GM19395 (cell line): ENCODE measurements around the gene MAN1B1.
A peak's percentile ranks its signal among the peaks of the same experiment; 100 is the strongest.

Source experiments
- ATAC-seq: cut with Tn5 transposase; IDR thresholded peaks from one replicate; pipeline ENCODE4 v1.9.1; 2021; ENCODE audit warnings: mild to moderate bottlenecking, moderate library complexity; ENCODE audit not compliant: unreplicated experiment

Gene MAN1B1

DNA sequence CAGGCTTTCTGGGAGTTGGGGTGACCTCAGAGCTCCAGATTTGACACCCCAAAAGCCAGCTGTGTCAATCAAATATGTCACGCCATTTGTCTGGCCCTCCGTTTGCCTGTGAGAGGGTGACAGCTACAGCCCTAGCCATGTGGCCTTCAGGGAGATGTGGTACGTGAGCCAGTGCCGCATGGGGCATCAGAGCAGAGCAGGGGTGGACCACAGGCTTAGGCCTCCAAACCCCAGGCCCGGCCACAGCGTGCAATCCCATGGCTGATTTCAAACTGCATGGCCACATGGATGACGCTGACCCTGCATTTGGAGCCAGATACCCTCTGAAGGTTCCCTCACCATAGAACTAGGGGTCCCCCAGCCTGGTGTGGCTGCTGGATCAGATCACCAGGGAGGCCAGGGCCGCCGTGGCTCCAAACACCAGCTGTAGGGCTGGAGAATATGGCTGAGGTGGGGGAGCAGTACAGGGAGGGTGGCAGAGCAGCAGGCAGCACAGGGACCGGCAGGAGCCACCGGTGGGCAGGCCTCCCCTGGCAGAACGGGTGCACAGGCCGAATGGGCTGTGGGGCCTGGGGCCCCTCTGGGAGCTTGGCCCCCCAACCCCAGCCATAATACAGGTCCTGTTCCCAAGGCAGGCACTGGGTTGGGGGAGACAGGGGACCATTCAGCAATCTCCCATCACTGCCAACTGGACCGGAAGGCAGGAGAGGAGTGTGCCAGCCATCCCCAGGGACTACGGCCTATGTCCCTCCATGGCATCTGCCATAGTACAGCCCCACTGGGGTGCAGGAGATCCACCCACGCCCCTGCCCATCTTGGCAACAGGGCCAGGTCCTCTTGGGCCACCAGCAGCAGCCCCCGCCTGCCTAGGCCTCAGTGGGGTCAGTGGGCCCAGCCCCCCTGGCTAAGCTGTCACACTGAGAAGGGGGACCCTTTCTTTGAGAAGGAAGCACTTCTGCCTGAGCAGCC is 18.0 kb upstream of the MAN1B1 start:
- ATAC-seq, result no peak

- ATAC-seq, result no peak
Measured at GRCh38 chr9:137069508-137070091, 17.2 kb upstream of the MAN1B1 start.

- ATAC-seq, result peak; percentile 80
Measured at GRCh38 chr9:137070201-137070905, 16.4 kb upstream of the MAN1B1 start, which contains the start of gene SAPCD2. Gene SAPCD2 (minus strand): TSS chr9:137070557. CDS start chr9:137070460, 97 bp downstream.

DNA sequence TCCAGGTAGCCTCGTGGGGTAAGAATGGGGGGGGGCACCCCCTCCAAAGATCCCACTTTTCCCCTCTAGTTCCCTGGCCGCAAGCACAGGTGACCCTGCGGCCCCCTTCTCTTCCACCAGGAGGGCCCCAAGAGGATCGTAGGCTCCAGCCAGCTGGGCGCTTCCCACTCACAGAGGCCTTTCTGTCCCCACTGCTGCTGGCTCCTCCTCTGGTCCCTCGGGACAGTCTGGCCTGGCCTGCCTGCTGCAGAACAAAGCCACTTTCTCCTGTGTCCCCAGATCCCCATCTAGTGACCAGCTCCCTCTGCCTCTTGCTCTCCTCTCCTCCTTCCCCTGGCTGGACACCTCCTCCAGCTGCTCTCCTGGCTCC is 15.9 kb upstream of the MAN1B1 start:
- no peak for ATAC-seq

- no peak for ATAC-seq
Measured at GRCh38 chr9:137071282-137071681, 15.5 kb upstream of the MAN1B1 start.

DNA sequence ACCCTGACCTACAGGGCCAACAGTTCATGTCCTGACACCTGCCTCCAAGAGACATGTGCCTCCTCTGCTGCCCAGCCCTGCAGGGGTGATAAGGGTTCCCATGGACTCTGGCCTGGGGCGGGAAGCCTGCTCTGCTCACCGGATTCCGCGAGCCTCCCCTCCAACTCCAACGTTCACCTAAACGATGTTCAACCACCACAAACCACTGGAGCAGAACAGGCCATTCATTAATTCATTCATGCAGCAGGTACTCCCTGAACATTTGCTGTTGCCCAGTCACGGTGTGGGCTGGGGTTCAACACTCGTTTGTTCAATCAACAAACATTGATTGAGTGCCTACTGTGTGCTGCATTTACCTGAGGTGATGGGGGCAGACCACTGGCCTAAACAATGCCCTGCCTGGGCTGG is 12.8 kb upstream of the MAN1B1 start:
- no peak for ATAC-seq

DNA sequence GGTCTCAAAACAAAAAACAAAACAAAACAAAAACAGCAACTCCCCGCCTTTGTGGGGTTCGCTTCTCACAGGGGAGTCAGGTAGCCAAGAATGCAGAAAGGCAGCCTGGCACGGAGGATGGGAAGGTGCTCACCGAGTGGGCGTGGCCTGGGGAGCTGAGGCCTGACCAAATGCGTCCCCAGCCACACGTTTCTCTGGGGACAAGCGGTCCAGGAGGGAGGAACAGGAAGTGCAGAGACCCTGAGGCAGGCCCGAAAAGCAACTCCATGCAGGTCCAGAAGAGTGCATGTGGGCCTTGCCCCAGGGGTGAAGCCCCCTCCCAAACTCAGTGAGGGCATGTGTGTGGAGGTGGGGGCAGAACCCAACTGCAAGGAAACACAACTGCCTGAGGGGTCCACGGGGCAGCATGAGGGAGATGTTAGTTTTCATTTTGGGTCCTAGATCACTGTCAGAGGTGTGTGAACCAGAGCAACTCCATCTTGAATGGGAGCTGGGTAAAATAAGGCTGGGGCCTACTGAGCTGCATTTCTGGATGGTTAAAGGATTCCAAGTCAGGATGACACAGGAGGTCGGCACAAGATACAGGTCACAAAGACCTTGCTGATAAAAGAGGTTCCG is 12.0 kb upstream of the MAN1B1 start:
- no peak for ATAC-seq

DNA sequence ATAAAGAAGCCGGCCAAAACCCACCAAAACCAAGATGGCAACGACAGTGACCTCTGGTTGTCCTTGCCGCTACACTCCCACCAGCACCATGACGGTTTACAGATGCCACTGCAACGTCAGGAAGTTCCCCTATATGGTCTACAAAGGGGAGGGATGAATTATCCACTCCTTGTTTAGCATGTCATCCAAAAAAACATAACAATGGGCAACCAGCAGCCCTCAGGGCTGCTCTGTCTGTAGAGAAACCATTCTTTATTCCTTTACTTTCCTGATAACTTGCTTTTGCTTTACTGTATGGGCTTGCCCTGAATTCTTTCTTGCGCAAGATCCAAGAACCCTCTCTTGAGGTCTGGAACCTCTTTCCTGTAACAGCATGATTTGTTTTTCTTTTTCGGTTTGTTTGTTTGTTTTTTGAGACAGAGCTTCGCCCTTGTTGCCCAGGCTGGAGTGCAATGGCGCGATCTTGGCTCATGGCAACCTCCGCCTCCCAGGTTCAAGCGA is 11.5 kb upstream of the MAN1B1 start:
- no peak for ATAC-seq

DNA sequence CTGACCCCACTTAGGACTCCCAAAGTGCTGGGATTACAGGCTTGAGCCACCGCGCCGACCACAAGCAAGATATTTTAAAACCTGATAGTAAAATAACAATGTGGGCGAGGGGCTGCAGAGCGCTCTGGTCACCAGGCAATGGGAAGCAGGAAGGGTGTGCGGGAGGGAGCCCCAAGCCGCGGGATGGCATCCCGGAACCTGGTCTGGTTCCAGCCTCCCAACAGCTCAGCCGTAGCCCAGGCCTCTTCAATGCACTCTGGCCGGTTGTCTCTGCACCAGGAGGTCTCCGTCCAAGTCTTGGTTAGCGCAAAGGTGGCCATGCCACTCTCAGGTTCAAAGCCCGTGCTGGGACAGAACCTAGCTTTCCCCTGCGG is 10.2 kb upstream of the MAN1B1 start:
- no peak for ATAC-seq

- ATAC-seq, result no peak
Measured at GRCh38 chr9:137077010-137077747, 9.6 kb upstream of the MAN1B1 start, which contains the start of gene UAP1L1. Gene UAP1L1 (plus strand): TSS chr9:137077517. CDS start chr9:137077533, 16 bp downstream.

DNA sequence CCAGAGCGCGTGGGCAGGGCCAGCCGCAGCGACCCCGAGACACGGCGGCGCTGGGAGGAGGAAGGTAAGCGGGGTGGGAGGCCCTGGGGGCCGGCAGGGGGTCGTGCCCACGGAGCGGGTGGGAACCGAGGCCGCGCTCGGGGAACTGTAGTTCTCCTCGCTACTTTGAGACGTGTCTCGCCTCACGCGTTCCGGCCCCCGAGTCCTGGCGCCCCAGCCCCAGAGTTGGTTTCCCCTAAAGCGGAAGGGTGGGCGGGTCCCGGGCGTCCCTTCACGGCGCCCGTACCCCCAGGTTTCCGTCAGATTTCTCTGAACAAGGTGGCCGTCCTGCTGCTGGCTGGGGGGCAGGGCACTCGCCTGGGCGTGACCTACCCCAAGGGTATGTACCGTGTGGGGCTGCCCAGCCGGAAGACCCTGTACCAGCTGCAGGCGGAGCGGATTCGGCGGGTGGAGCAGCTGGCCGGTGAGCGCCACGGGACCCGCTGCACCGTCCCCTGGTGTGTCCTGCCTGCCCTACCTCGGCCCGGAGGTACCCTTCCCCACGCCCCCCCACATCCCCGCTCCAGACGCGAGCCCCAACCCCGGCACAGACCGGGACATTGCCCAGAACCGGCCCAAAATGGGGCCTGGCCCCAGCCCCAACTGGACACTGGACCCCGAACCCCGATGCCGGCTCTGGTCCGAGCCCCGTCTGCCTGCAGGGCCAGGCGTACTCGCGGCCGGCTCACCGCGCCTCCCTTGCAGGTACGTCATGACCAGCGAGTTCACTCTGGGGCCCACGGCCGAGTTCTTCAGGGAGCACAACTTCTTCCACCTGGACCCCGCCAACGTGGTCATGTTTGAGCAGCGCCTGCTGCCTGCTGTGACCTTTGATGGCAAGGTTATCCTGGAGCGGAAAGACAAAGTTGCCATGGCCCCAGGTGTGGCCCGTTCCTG is 8.8 kb upstream of the MAN1B1 start:
- ATAC-seq, result no peak

GRCh38 chr9:137078701-137079400 is 7.9 kb upstream of the MAN1B1 start:
- no peak for ATAC-seq

- ATAC-seq, result no peak
Measured at GRCh38 chr9:137079401-137079787, 7.4 kb upstream of the MAN1B1 start.

DNA sequence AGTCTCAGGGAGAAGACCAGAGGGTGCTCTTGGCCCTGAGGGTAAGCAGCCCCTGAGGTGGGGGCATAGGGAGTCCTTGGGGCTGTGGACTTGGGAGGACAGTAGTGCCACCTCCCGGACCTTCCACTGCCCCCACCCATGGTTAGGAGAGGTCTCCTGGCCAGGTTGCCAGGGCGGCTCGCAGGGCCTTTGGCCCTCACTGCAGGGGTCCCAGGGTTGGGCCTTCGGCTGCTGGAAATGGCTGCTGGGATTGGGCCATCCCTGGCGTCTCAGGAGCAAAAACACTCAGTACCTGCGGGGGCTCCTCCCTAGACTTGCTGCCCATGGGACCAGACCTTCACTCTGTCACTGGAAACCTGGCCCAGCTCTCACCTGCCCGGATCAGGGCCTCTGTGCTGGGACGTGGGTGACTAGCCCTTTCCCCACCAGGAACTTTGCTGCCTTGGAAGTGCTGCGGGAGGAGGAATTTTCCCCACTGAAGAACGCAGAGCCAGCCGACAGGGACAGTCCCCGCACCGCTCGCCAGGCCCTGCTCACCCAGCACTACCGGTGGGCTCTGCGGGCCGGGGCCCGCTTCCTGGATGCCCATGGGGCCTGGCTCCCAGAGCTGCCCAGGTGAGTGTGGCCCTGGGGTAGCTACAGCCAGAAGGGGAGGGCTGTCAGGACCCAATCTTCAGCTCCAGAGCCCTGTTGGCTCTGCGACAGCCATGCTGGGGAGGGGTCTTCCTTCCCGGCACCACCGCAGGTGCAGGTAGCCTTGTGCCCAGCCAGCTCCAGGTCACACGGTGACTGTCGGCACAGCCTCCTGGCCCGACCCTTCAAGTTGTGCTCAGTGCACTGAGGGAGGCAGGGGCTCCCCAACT is 6.3 kb upstream of the MAN1B1 start:
- no peak for ATAC-seq

GRCh38 chr9:137082222-137082924 is 4.4 kb upstream of the MAN1B1 start:
- no peak for ATAC-seq

GRCh38 chr9:137082925-137083290 is 3.9 kb upstream of the MAN1B1 start:
- ATAC-seq, result no peak

DNA sequence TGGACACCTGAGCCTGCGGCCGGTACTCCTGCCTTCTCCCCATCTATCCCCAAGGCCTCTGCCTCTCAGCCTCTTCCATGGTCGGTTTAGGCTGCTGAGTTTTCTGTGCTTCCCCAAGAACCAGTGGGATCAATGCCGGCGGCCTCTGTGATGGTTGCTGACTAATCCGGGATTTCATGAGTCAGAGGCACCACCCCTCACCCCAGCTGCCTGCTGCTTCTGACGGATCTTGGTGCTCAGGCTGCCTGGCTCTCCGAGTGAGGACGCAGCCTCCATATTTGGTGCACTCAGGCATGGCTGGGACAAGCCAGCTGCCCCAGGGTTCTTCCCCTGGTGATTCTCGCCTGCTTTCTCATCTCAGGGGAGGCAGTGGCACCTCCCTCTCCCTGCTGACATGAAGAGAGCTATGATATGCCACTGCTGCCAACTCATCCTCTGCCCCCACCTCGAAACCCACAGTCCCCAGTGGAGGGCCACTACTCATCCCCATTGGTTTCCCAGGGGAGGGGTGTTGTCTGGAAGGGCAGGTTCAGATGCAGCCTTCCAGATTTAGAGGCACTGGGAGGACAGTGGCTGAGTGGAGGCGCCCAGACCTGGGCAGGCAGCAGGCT is 3.3 kb upstream of the MAN1B1 start:
- no peak for ATAC-seq
